ENCODE measurements around the gene ARHGEF7.

The ARHGEF7 gene

GRCh38 chr13:111322001-111322915 lies 207.1 kb downstream of the ARHGEF7 start:
- TF ChIP-seq CTCF (IDR thresholded peaks at IDR 0.05; ENCODE audit: low read depth, low read length) = no peak
- H3K4me3 ChIP-seq (ENCODE audit: low read depth, low read length) = no peak overlapping the region
- no peak for DNase-seq
- no peak overlapping the region for H3K27ac ChIP-seq
- H3K36me3 ChIP-seq = no peaks in the 10 kb centered on the region
- H3K9me3 ChIP-seq (ENCODE audit: severe bottlenecking) = no peaks in the 10 kb centered on the region
- H3K27me3 ChIP-seq (ENCODE audit: insufficient read depth, low read depth, severe bottlenecking) = peaks cover 92% of the 10 kb centered on the region

- Histone ChIP-seq H3K36me3 (no peaks in the 10 kb centered on the region), H3K4me3 (ENCODE audit: low read depth, low read length) (no peak overlapping the region), H3K27ac (no peak overlapping the region), H3K9me3 (ENCODE audit: severe bottlenecking) (no peaks in the 10 kb centered on the region), H3K27me3 (ENCODE audit: insufficient read depth, low read depth, severe bottlenecking) (peaks cover 92% of the 10 kb centered on the region)
- TF ChIP-seq CTCF (IDR thresholded peaks at IDR 0.05; ENCODE audit: low read depth, low read length) = no peak
- no peak for DNase-seq
Measured at GRCh38 chr13:111322916-111323331, 207.8 kb downstream of the ARHGEF7 start.

- DNase-seq = no peak
- Histone ChIP-seq H3K36me3 (no peaks in the 10 kb centered on the region), H3K27me3 (ENCODE audit: insufficient read depth, low read depth, severe bottlenecking) (peaks cover 92% of the 10 kb centered on the region), H3K9me3 (ENCODE audit: severe bottlenecking) (no peaks in the 10 kb centered on the region), H3K4me3 (ENCODE audit: low read depth, low read length) (no peak overlapping the region), H3K27ac (no peak overlapping the region)
- TF ChIP-seq CTCF (IDR thresholded peaks at IDR 0.05; ENCODE audit: low read depth, low read length) = no peak
Measured at GRCh38 chr13:111323549-111323948, 208.4 kb downstream of the ARHGEF7 start.

- Histone ChIP-seq H3K27me3 (ENCODE audit: insufficient read depth, low read depth, severe bottlenecking) (peaks cover 92% of the 10 kb centered on the region), H3K9me3 (ENCODE audit: severe bottlenecking) (no peaks in the 10 kb centered on the region), H3K27ac (no peak overlapping the region), H3K4me3 (ENCODE audit: low read depth, low read length) (no peak overlapping the region), H3K36me3 (no peaks in the 10 kb centered on the region)
- TF ChIP-seq CTCF (IDR thresholded peaks at IDR 0.05; ENCODE audit: low read depth, low read length) = no peak
- DNase-seq = no peak
Measured at GRCh38 chr13:111323950-111324651, 209.0 kb downstream of the ARHGEF7 start.

- no peak for DNase-seq
- Histone ChIP-seq H3K27me3 (ENCODE audit: insufficient read depth, low read depth, severe bottlenecking) (peaks cover 92% of the 10 kb centered on the region), H3K9me3 (ENCODE audit: severe bottlenecking) (no peaks in the 10 kb centered on the region), H3K4me3 (ENCODE audit: low read depth, low read length) (no peak overlapping the region), H3K27ac (no peak overlapping the region), H3K36me3 (no peaks in the 10 kb centered on the region)
- TF ChIP-seq CTCF (IDR thresholded peaks at IDR 0.05; ENCODE audit: low read depth, low read length) = no peak
Measured at GRCh38 chr13:111324736-111325135, 209.6 kb downstream of the ARHGEF7 start.

Measured in WERI-Rb-1 (cell line).